WTC11 (cell line): ENCODE results near the gene HMGCS2. TPM values are rescaled to one million over a fixed set of nuclear protein-coding genes. Genes with fewer than 3 reads are reported as not detected.

Experiments
- ATAC-seq: fragments of 200-7000 bp; cut with Tn5 transposase; 2 replicates; pipeline ENCODE4 v1.10.0; 2021; ENCODE audit warnings: mild to moderate bottlenecking, moderate library complexity
- CTCF ChIA-PET: fragments of 300-600 bp; sonication (Branson Sonifier 250); formaldehyde crosslinking; loops from one replicate; lab custom pipeline; 2021; ENCODE audit warnings: antibody characterized with exemption; lab: Charles Lee
- POLR2A ChIA-PET: fragments of 350-600 bp; sonication (Branson Sonifier 250); formaldehyde crosslinking; loops from one replicate; lab custom pipeline; 2021; ENCODE audit warnings: antibody characterized with exemption; lab: Charles Lee
- DNase-seq: peaks from one replicate; pipeline ENCODE4 v3.0.0; 2021; ENCODE audit warnings: low spot score
- H3K27ac Mint-ChIP-seq: 2 replicates; pipeline ENCODE4 v1.8.0; 2021; ENCODE audit warnings: mixed read lengths
- H3K27me3 Mint-ChIP-seq: 2 replicates; pipeline ENCODE4 v1.8.0; 2021; ENCODE audit warnings: low read depth, mild to moderate bottlenecking, moderate library complexity, mixed read lengths
- H3K36me3 Mint-ChIP-seq: 2 replicates; pipeline ENCODE4 v1.8.0; 2021; ENCODE audit warnings: mixed read lengths
- H3K4me1 Mint-ChIP-seq: 2 replicates; pipeline ENCODE4 v1.8.0; 2022; ENCODE audit warnings: mixed read lengths
- H3K4me3 Mint-ChIP-seq: 2 replicates; pipeline ENCODE4 v1.8.0; 2021; ENCODE audit warnings: mild to moderate bottlenecking, moderate library complexity, mixed read lengths
- H3K9me3 Mint-ChIP-seq: 2 replicates; pipeline ENCODE4 v1.8.0; 2021; ENCODE audit warnings: mixed read lengths
- ESRRA ChIP-seq: sonication (generic); formaldehyde crosslinking; IDR thresholded peaks from 2 replicates; pipeline ENCODE4 v1.8.1; 2022; ENCODE audit warnings: mild to moderate bottlenecking, missing genetic modification reagents, borderline replicate concordance
- GABPB1 ChIP-seq: sonication (generic); formaldehyde crosslinking; IDR thresholded peaks from 2 replicates; pipeline ENCODE4 v1.8.1; 2023; ENCODE audit warnings: mild to moderate bottlenecking, missing genetic modification reagents
- JUN ChIP-seq: sonication (generic); formaldehyde crosslinking; IDR thresholded peaks from 2 replicates; pipeline ENCODE4 v1.8.0; 2023; ENCODE audit warnings: mild to moderate bottlenecking, missing genetic modification reagents
- NFE2L1 ChIP-seq: sonication (generic); formaldehyde crosslinking; IDR thresholded peaks from 2 replicates; pipeline ENCODE4 v1.8.1; 2023; ENCODE audit warnings: missing genetic modification reagents
- TEAD4 ChIP-seq: sonication (generic); formaldehyde crosslinking; IDR thresholded peaks from 2 replicates; pipeline ENCODE4 v1.8.0; 2022; ENCODE audit warnings: mild to moderate bottlenecking, missing genetic modification reagents
- TP53 ChIP-seq: sonication (generic); formaldehyde crosslinking; IDR thresholded peaks from 2 replicates; pipeline ENCODE4 v1.8.1; 2023; ENCODE audit warnings: mild to moderate bottlenecking, missing genetic modification reagents
- ZNF121 ChIP-seq: sonication (generic); formaldehyde crosslinking; IDR thresholded peaks from 2 replicates; pipeline ENCODE4 v1.8.0; 2023; ENCODE audit warnings: missing genetic modification reagents
- ZNF396 ChIP-seq: fragments of 250-450 bp; sonication (Bioruptor Pico); IDR thresholded peaks from 2 replicates; pipeline ENCODE4 v1.8.0; 2021; ENCODE audit warnings: mild to moderate bottlenecking, moderate library complexity, borderline replicate concordance
- ZNF671 ChIP-seq: fragments of 250-450 bp; sonication (Bioruptor Pico); IDR thresholded peaks from 2 replicates; pipeline ENCODE4 v1.8.0; 2021; ENCODE audit warnings: mild to moderate bottlenecking
- total RNA-seq: library from RNA; stranded (reverse); gene quantifications from 3 replicates; pipeline ENCODE4 v1.2.3, GENCODE V29; 2021
- TF ChIP-seq, protein P1 (sequence below): sonication (generic); formaldehyde crosslinking; IDR thresholded peaks from 2 replicates; pipeline ENCODE4 v1.8.1; 2022; ENCODE audit warnings: low read depth, mild to moderate bottlenecking, moderate library complexity, missing genetic modification reagents, borderline replicate concordance
- TF ChIP-seq, protein P2 (sequence below): sonication (generic); formaldehyde crosslinking; IDR thresholded peaks from 2 replicates; pipeline ENCODE4 v1.8.1; 2023; ENCODE audit warnings: mild to moderate bottlenecking, missing genetic modification reagents, moderate library complexity
- TF ChIP-seq, protein P3 (sequence below): sonication (generic); formaldehyde crosslinking; IDR thresholded peaks from 2 replicates; pipeline ENCODE4 v1.8.1; 2023; ENCODE audit warnings: mild to moderate bottlenecking, missing genetic modification reagents, borderline replicate concordance
- TF ChIP-seq, protein P4 (sequence below): sonication (generic); formaldehyde crosslinking; IDR thresholded peaks from 2 replicates; pipeline ENCODE4 v1.8.1; 2022; ENCODE audit warnings: low read depth, missing genetic modification reagents, borderline replicate concordance
- TF ChIP-seq, protein P5 (sequence below): sonication (generic); formaldehyde crosslinking; IDR thresholded peaks from 2 replicates; pipeline ENCODE4 v1.8.0; 2023; ENCODE audit warnings: missing genetic modification reagents
- TF ChIP-seq, protein P6 (sequence below): fragments of 250-450 bp; sonication (Bioruptor Pico); IDR thresholded peaks from 2 replicates; pipeline ENCODE4 v1.9.0; 2021; ENCODE audit warnings: mild to moderate bottlenecking

Gene HMGCS2
- total RNA-seq, 1 experiment from 2014 or later: 0.24 TPM

DNA sequence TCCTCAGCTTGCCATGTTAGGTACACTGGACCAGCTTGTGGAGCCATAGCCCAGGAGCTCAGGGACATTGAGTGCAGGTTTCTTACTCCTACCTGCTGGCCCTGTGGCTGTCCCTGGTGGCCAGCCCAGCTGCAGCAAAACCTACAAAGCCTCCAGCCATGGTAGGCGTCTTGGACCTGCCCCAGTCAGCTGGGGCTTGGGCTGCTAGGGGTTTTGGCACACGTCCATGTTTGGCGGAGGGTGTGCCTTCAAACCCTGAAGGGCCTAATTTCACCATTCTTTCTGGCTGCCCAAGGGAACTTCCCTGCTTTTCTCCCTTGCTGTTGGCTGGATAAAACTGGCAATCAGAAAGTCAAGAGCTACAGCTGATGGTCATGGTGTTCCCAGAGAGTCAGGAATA lies 25.4 kb downstream of the HMGCS2 start:
- Mint-ChIP-seq H3K4me1 (peaks cover 32% of the 10 kb centered on the region), H3K27ac (peak overlapping the region; percentile 91; the same call in 1 of the 2 replicates), H3K9me3 (no peaks in the 10 kb centered on the region), H3K4me3 (no peak overlapping the region), H3K27me3 (no peaks in the 10 kb centered on the region), H3K36me3 (peaks cover 42% of the 10 kb centered on the region)
- TF ChIP-seq TP53 (CRISPR knock-in tag): no peak
- no peak for TF ChIP-seq JUN
- TF ChIP-seq GABPB1 (CRISPR knock-in tag): no peak
- TF ChIP-seq, protein P1, sequence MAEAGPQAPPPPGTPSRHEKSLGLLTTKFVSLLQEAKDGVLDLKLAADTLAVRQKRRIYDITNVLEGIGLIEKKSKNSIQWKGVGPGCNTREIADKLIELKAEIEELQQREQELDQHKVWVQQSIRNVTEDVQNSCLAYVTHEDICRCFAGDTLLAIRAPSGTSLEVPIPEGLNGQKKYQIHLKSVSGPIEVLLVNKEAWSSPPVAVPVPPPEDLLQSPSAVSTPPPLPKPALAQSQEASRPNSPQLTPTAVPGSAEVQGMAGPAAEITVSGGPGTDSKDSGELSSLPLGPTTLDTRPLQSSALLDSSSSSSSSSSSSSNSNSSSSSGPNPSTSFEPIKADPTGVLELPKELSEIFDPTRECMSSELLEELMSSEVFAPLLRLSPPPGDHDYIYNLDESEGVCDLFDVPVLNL (CRISPR knock-in tag): no peak
- TF ChIP-seq, protein P2, sequence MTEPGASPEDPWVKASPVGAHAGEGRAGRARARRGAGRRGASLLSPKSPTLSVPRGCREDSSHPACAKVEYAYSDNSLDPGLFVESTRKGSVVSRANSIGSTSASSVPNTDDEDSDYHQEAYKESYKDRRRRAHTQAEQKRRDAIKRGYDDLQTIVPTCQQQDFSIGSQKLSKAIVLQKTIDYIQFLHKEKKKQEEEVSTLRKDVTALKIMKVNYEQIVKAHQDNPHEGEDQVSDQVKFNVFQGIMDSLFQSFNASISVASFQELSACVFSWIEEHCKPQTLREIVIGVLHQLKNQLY (CRISPR knock-in tag): no peak
- TF ChIP-seq, protein P3, sequence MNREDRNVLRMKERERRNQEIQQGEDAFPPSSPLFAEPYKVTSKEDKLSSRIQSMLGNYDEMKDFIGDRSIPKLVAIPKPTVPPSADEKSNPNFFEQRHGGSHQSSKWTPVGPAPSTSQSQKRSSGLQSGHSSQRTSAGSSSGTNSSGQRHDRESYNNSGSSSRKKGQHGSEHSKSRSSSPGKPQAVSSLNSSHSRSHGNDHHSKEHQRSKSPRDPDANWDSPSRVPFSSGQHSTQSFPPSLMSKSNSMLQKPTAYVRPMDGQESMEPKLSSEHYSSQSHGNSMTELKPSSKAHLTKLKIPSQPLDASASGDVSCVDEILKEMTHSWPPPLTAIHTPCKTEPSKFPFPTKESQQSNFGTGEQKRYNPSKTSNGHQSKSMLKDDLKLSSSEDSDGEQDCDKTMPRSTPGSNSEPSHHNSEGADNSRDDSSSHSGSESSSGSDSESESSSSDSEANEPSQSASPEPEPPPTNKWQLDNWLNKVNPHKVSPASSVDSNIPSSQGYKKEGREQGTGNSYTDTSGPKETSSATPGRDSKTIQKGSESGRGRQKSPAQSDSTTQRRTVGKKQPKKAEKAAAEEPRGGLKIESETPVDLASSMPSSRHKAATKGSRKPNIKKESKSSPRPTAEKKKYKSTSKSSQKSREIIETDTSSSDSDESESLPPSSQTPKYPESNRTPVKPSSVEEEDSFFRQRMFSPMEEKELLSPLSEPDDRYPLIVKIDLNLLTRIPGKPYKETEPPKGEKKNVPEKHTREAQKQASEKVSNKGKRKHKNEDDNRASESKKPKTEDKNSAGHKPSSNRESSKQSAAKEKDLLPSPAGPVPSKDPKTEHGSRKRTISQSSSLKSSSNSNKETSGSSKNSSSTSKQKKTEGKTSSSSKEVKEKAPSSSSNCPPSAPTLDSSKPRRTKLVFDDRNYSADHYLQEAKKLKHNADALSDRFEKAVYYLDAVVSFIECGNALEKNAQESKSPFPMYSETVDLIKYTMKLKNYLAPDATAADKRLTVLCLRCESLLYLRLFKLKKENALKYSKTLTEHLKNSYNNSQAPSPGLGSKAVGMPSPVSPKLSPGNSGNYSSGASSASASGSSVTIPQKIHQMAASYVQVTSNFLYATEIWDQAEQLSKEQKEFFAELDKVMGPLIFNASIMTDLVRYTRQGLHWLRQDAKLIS (CRISPR knock-in tag): no peak
- TF ChIP-seq, protein P4, sequence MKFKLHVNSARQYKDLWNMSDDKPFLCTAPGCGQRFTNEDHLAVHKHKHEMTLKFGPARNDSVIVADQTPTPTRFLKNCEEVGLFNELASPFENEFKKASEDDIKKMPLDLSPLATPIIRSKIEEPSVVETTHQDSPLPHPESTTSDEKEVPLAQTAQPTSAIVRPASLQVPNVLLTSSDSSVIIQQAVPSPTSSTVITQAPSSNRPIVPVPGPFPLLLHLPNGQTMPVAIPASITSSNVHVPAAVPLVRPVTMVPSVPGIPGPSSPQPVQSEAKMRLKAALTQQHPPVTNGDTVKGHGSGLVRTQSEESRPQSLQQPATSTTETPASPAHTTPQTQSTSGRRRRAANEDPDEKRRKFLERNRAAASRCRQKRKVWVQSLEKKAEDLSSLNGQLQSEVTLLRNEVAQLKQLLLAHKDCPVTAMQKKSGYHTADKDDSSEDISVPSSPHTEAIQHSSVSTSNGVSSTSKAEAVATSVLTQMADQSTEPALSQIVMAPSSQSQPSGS: no peak
- TF ChIP-seq, protein P5, sequence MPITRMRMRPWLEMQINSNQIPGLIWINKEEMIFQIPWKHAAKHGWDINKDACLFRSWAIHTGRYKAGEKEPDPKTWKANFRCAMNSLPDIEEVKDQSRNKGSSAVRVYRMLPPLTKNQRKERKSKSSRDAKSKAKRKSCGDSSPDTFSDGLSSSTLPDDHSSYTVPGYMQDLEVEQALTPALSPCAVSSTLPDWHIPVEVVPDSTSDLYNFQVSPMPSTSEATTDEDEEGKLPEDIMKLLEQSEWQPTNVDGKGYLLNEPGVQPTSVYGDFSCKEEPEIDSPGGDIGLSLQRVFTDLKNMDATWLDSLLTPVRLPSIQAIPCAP (CRISPR knock-in tag): no peak
- no peak for TF ChIP-seq ZNF671
- TF ChIP-seq ZNF396 (CRISPR knock-in tag): no peak
- no peak for TF ChIP-seq NFE2L1 (CRISPR knock-in tag)
- POLR2A ChIA-PET: interaction anchor here (0.7 to 1.4 kb wide), 3 partner anchors 16 to 129 kb away, joined by 3 to 4 read pairs (median 3); no protein-coding TSS in a partner anchor
- CTCF ChIA-PET: interaction anchor here (0.6 to 3.2 kb wide), 21 partner anchors 8 to 153 kb away, joined by 3 to 14 read pairs (median 3); partner anchors contain the start of genes ADAM30, PHGDH and ZNF697
- no peak for DNase-seq
- ATAC-seq: no peak

DNA sequence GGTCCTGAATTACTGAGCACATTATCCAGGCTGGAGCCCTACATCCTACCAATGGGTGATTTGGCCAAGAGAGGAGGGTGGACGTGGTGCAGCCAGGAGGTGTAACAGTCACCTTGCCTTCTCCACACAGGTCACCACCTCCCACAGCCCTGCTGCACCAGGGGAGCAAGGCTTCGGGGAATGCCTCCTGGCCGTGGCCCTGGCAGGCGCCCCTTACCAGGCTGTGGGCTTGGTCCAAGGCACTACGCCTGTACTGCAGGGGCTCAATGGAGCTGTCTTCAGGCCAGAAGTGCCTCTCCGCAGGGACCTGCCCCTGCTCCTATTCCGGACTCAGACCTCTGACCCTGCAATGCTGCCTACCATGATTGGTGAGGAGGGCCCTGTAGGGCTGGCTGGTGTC lies 26.0 kb downstream of the HMGCS2 start:
- no peak overlapping the region for H3K4me3 Mint-ChIP-seq
- H3K27ac Mint-ChIP-seq: peak overlapping the region; percentile 84; the same call in 1 of the 2 replicates
- ChIA-PET POLR2A (interaction anchor here (1.2 kb wide), 1 partner anchor 15 kb away, joined by 3 read pairs; no protein-coding TSS in a partner anchor), CTCF (interaction anchor here (1.2 to 1.9 kb wide), 7 partner anchors 9 to 131 kb away, joined by 3 to 7 read pairs (median 5); partner anchors contain the start of genes PHGDH and ZNF697)
- DNase-seq (no peak), ATAC-seq (no peak)
- H3K4me1 Mint-ChIP-seq: peaks cover 31% of the 10 kb centered on the region
- H3K9me3 Mint-ChIP-seq: no peaks in the 10 kb centered on the region
- H3K27me3 Mint-ChIP-seq: no peaks in the 10 kb centered on the region
- TF ChIP-seq, protein P6, sequence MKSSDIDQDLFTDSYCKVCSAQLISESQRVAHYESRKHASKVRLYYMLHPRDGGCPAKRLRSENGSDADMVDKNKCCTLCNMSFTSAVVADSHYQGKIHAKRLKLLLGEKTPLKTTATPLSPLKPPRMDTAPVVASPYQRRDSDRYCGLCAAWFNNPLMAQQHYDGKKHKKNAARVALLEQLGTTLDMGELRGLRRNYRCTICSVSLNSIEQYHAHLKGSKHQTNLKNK: no peak
- no peak for TF ChIP-seq ZNF396 (CRISPR knock-in tag)
- TF ChIP-seq TEAD4 (CRISPR knock-in tag): no peak
- TF ChIP-seq ESRRA (CRISPR knock-in tag): no peak
- TF ChIP-seq ZNF121: no peak
- H3K36me3 Mint-ChIP-seq: peaks cover 48% of the 10 kb centered on the region
